ENCODE data around the gene WDR89.

- TF ChIP-seq SUZ12 (IDR thresholded peaks at IDR 0.05; ENCODE audit: extremely low read depth, insufficient read depth, insufficient read length), result no peak
- TF ChIP-seq ZNF274 (IDR thresholded peaks at IDR 0.05; ENCODE audit: low read depth, low read length), result no peak
Observed at GRCh38 chr14:63596998-63597658, 44.5 kb downstream of the WDR89 start.

All from NT2/D1 (cell line).